ENCODE measurements around the gene KPNA5.

Gene KPNA5

DNA sequence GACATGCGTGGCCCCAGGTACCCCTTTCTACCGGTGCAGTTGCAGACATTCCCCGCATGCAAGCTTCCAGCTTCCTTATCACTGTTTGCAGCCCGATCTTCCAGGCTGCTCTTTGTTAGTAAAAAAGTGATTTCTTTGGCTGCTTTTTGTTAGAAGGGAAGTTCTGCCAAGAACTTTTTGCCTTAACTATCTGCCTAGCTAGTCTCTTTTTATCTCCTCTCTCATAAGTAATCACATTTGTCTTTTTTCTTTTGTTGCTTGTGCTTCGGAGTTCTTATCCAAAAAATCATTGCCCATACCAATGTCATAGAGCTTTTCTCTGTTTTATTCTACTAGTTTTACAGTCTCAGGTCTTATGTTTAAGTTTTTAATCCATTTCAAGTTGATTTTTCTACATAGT is 64.2 kb downstream of the KPNA5 start:
- ChIA-PET CTCF (no interaction called here), POLR2A (no interaction called here)

DNA sequence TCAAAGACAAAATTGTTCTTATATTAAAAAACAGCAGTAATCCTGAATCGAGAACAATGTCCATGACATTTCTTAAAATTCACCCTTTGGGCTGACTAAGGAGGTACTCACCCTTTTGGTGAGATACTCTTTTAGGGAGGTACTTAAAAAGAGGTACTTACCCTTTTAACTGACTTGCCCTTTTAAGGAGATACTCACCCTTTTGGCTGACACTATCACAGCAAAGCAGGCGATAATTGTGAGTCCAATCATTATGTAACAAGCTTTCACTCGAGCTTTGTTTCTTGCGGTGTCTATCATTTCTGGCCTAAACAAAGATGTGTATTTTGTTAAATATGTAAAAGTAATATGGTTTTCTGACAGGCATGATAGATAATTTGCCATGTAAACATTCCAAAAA is 80.8 kb downstream of the KPNA5 start:
- ChIA-PET POLR2A (no interaction called here), CTCF (no interaction called here)
- TF ChIP-seq HDGF (IDR thresholded peaks at IDR 0.05; ENCODE audit: borderline replicate concordance) (no peak), ARNT (IDR thresholded peaks at IDR 0.05) (no peak), FOXA1 (IDR thresholded peaks at IDR 0.05) (no peak), CTBP1 (IDR thresholded peaks at IDR 0.05; ENCODE audit: borderline replicate concordance) (no peak), TARDBP (IDR thresholded peaks at IDR 0.05) (no peak), ZNF384 (IDR thresholded peaks at IDR 0.05) (no peak), FOXK2 (IDR thresholded peaks at IDR 0.05) (no peak), NFRKB (IDR thresholded peaks at IDR 0.05) (no peak), SUZ12 (IDR thresholded peaks at IDR 0.05) (no peak), ELF4 (IDR thresholded peaks at IDR 0.05) (no peak), SP1 (IDR thresholded peaks at IDR 0.05) (no peak), BHLHE40 (IDR thresholded peaks at IDR 0.05; ENCODE audit: borderline replicate concordance) (no peak), L3MBTL2 (conservative IDR thresholded peaks at IDR 0.05) (no peak), FOXM1 (IDR thresholded peaks at IDR 0.05; ENCODE audit: borderline replicate concordance) (no peak), LEF1 (IDR thresholded peaks at IDR 0.05; ENCODE audit: borderline replicate concordance) (no peak)
- TF ChIP-seq, protein P1, sequence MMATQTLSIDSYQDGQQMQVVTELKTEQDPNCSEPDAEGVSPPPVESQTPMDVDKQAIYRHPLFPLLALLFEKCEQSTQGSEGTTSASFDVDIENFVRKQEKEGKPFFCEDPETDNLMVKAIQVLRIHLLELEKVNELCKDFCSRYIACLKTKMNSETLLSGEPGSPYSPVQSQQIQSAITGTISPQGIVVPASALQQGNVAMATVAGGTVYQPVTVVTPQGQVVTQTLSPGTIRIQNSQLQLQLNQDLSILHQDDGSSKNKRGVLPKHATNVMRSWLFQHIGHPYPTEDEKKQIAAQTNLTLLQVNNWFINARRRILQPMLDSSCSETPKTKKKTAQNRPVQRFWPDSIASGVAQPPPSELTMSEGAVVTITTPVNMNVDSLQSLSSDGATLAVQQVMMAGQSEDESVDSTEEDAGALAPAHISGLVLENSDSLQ (IDR thresholded peaks at IDR 0.05), result no peak
- no peak for DNase-seq (ENCODE audit: extremely low spot score)

More for the DNA sequence above, 64.2 kb downstream of the KPNA5 start:
- no peak for DNase-seq (ENCODE audit: extremely low spot score)
- TF ChIP-seq ZNF384 (IDR thresholded peaks at IDR 0.05), result no peak
- no peak for TF ChIP-seq ARNT (IDR thresholded peaks at IDR 0.05)
- no peak for TF ChIP-seq NFRKB (IDR thresholded peaks at IDR 0.05)
- no peak for TF ChIP-seq CTBP1 (IDR thresholded peaks at IDR 0.05; ENCODE audit: borderline replicate concordance)
- no peak for TF ChIP-seq ELF4 (IDR thresholded peaks at IDR 0.05)
- no peak for TF ChIP-seq LEF1 (IDR thresholded peaks at IDR 0.05; ENCODE audit: borderline replicate concordance)
- TF ChIP-seq HDGF (IDR thresholded peaks at IDR 0.05; ENCODE audit: borderline replicate concordance), result no peak
- TF ChIP-seq TARDBP (IDR thresholded peaks at IDR 0.05), result no peak
- TF ChIP-seq, protein P1 (IDR thresholded peaks at IDR 0.05), result no peak
- no peak for TF ChIP-seq SUZ12 (IDR thresholded peaks at IDR 0.05)
- TF ChIP-seq FOXM1 (IDR thresholded peaks at IDR 0.05; ENCODE audit: borderline replicate concordance), result no peak
- no peak for TF ChIP-seq FOXA1 (IDR thresholded peaks at IDR 0.05)
- no peak for TF ChIP-seq BHLHE40 (IDR thresholded peaks at IDR 0.05; ENCODE audit: borderline replicate concordance)
- TF ChIP-seq L3MBTL2 (conservative IDR thresholded peaks at IDR 0.05), result no peak
- no peak for TF ChIP-seq FOXK2 (IDR thresholded peaks at IDR 0.05)
- no peak for TF ChIP-seq SP1 (IDR thresholded peaks at IDR 0.05)

DNA sequence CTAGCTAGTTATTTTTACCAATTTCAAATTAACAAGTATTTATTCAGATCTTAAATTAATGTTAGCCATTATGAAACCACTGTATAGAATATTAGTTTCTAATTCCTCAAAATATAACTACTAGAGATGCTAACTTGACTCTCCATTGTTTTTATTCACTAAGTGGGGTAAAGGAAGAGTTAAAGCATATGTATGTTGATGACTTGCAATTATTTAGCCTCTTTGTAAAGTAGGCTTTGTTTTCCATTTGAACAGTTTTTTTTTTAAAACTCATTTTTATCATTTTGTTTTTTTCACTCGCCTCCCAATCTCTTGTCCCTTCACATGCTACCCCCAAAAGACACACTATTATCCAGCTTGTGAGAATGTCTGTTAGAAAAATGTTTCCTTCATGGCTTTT is 81.2 kb downstream of the KPNA5 start:
- no peak for DNase-seq (ENCODE audit: extremely low spot score)
- ChIA-PET POLR2A (no interaction called here), CTCF (no interaction called here)
- TF ChIP-seq ARNT (IDR thresholded peaks at IDR 0.05), result no peak
- no peak for TF ChIP-seq BHLHE40 (IDR thresholded peaks at IDR 0.05; ENCODE audit: borderline replicate concordance)
- TF ChIP-seq LEF1 (IDR thresholded peaks at IDR 0.05; ENCODE audit: borderline replicate concordance), result no peak
- TF ChIP-seq ZNF384 (IDR thresholded peaks at IDR 0.05), result no peak
- no peak for TF ChIP-seq NFRKB (IDR thresholded peaks at IDR 0.05)
- no peak for TF ChIP-seq HDGF (IDR thresholded peaks at IDR 0.05; ENCODE audit: borderline replicate concordance)
- no peak for TF ChIP-seq FOXA1 (IDR thresholded peaks at IDR 0.05)
- no peak for TF ChIP-seq ELF4 (IDR thresholded peaks at IDR 0.05)
- no peak for TF ChIP-seq FOXK2 (IDR thresholded peaks at IDR 0.05)
- TF ChIP-seq FOXM1 (IDR thresholded peaks at IDR 0.05; ENCODE audit: borderline replicate concordance), result no peak

DNA sequence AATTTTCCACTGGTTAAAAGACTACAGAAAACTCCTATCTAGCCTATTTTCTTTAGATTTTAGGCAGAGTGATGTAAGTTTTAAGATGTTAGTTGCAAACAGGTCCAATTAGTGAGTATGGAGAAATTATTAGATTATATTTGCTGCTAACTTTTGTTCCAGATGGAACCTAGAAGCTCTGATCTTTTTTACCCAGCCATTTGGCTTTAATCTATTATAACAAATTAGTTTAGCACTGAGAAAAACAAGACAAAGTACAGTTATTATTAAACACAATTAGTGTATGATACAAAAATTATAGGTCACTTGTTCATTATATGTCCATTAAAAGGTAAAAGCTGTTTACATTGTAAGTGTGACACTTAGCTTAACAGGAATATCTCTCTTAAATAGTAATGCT is 82.0 kb downstream of the KPNA5 start:
- ChIA-PET POLR2A (no interaction called here), CTCF (interaction anchor here (0.6 kb wide), 1 partner anchor 82 kb away, joined by 3 read pairs; no protein-coding TSS in a partner anchor)
- no peak for TF ChIP-seq ELF4 (IDR thresholded peaks at IDR 0.05)
- no peak for TF ChIP-seq L3MBTL2 (conservative IDR thresholded peaks at IDR 0.05)
- no peak for TF ChIP-seq LEF1 (IDR thresholded peaks at IDR 0.05; ENCODE audit: borderline replicate concordance)
- TF ChIP-seq FOXM1 (IDR thresholded peaks at IDR 0.05; ENCODE audit: borderline replicate concordance), result no peak
- no peak for TF ChIP-seq FOXK2 (IDR thresholded peaks at IDR 0.05)
- no peak for TF ChIP-seq ZNF384 (IDR thresholded peaks at IDR 0.05)
- no peak for TF ChIP-seq NFRKB (IDR thresholded peaks at IDR 0.05)
- no peak for TF ChIP-seq FOXA1 (IDR thresholded peaks at IDR 0.05)
- TF ChIP-seq HDGF (IDR thresholded peaks at IDR 0.05; ENCODE audit: borderline replicate concordance), result no peak
- TF ChIP-seq TARDBP (IDR thresholded peaks at IDR 0.05), result no peak
- DNase-seq (ENCODE audit: extremely low spot score), result no peak

DNA sequence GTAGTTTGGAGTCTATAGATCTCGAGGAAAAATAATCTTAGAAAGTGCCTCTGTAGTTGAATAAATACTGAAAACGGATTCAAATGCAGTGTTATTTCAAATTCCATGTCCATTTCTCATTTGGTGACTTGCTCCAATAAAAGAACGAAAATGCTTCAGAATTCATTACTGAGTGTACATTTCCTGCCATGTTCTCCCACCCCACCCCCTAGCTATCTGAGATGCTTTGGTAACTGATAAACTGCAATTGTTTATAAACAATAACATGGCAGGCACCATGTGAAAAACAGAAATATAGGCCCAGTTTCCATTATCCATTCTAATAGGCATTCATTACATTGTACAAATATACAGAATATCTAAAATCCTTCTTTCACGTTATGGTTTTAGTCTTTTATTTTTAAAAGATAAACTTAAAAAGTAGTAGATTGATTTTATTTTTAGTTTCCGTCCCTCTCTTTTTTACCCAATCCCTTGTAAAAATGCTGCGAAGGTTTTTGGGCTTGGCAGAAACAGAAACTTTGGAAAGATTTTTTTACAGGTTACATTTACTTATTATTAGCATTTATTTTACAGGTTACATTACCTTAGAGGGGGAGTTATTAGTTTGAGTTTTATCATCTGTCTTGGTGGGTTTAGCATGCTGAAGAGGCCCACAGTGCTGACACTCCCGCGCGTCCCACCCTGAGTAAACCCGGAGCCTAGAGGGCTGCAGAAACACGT is 83.1 kb downstream of the KPNA5 start:
- no peak for TF ChIP-seq ELF4 (IDR thresholded peaks at IDR 0.05)
- TF ChIP-seq LEF1 (IDR thresholded peaks at IDR 0.05; ENCODE audit: borderline replicate concordance), result no peak
- no peak for TF ChIP-seq L3MBTL2 (conservative IDR thresholded peaks at IDR 0.05)
- TF ChIP-seq FOXK2 (IDR thresholded peaks at IDR 0.05), result no peak
- TF ChIP-seq SUZ12 (IDR thresholded peaks at IDR 0.05), result no peak
- no peak for TF ChIP-seq BHLHE40 (IDR thresholded peaks at IDR 0.05; ENCODE audit: borderline replicate concordance)
- no peak for TF ChIP-seq HDGF (IDR thresholded peaks at IDR 0.05; ENCODE audit: borderline replicate concordance)
- no peak for TF ChIP-seq FOXA1 (IDR thresholded peaks at IDR 0.05)
- TF ChIP-seq TARDBP (IDR thresholded peaks at IDR 0.05), result no peak
- TF ChIP-seq ZNF384 (IDR thresholded peaks at IDR 0.05), result no peak
- TF ChIP-seq, protein P1 (IDR thresholded peaks at IDR 0.05), result no peak
- TF ChIP-seq SP1 (IDR thresholded peaks at IDR 0.05), result no peak
- no peak for TF ChIP-seq CTBP1 (IDR thresholded peaks at IDR 0.05; ENCODE audit: borderline replicate concordance)
- TF ChIP-seq NFRKB (IDR thresholded peaks at IDR 0.05), result no peak
- TF ChIP-seq FOXM1 (IDR thresholded peaks at IDR 0.05; ENCODE audit: borderline replicate concordance), result no peak
- no peak for TF ChIP-seq ARNT (IDR thresholded peaks at IDR 0.05)
- ChIA-PET POLR2A (no interaction called here), CTCF (interaction anchor here (0.6 kb wide), 1 partner anchor 119 kb away, joined by 7 read pairs; no protein-coding TSS in a partner anchor)
- DNase-seq (ENCODE audit: extremely low spot score), result no peak

Data from HEK293T (cell line).